ENCODE data around the gene RGS12. TPM values are rescaled to one million over a fixed set of nuclear protein-coding genes. Genes with fewer than 3 reads are reported as not detected.
A peak's percentile ranks its signal among the peaks of the same experiment; 100 is the strongest.

Gene RGS12
- total RNA-seq, 4 donors from 2014 or later, result 12.4 to 77.4 (median 17.3) TPM

GRCh38 chr4:3311489-3312171, 18.8 kb downstream of the RGS12 start:
- H3K27ac ChIP-seq, result no peak overlapping the region
- intact Hi-C loops (cut with DNase I; ENCODE audit: low total_unique reads), result no loop called here
- 47 to 59% methylated on average over 5 to 13 of the region's 13 CpGs for WGBS, 2 donors (ENCODE audit: low coverage in 1 of 2)

GRCh38 chr4:3312362-3312761, 19.5 kb downstream of the RGS12 start:
- H3K9me3 ChIP-seq, result no peaks in the 10 kb centered on the region
- H3K36me3 ChIP-seq, result no peaks in the 10 kb centered on the region
- no peaks in the 10 kb centered on the region for H3K27me3 ChIP-seq
- H3K27ac ChIP-seq, result no peak overlapping the region
- no peak for TF ChIP-seq POLR2AphosphoS5 (IDR thresholded peaks at IDR 0.05)
- TF ChIP-seq EP300 (IDR thresholded peaks at IDR 0.05; ENCODE audit: low read depth), result no peak
- in situ Hi-C loops (cut with MboI; ENCODE audit: low pct_ligation_motif_present in 1 of 4, low pct_unique_long_range_greater_than_20kb in 1 of 4, low sequenced_read_pairs in 3 of 4), result no loop called here
- DNase-seq, result no peak
- intact Hi-C loops (cut with DNase I; ENCODE audit: low total_unique reads), result no loop called here
- H3K4me1 ChIP-seq, result peaks cover 0 to 10% (median 2%) of the 10 kb centered on the region in 4 donors
- H3K4me3 ChIP-seq, result no peak overlapping the region
- 80 to 90% methylated on average over 1 to 8 of the region's 8 CpGs for WGBS, 2 donors (ENCODE audit: low coverage in 1 of 2)

More at GRCh38 chr4:3311489-3312171, 18.8 kb downstream of the RGS12 start:
- peak; percentile 42 for DNase-seq
- H3K4me3 ChIP-seq, result no peak overlapping the region
- no peaks in the 10 kb centered on the region for H3K9me3 ChIP-seq
- H3K27me3 ChIP-seq, result no peaks in the 10 kb centered on the region
- peaks cover 0 to 10% (median 2%) of the 10 kb centered on the region in 4 donors for H3K4me1 ChIP-seq
- TF ChIP-seq EP300 (IDR thresholded peaks at IDR 0.05; ENCODE audit: low read depth) (no peak), POLR2A (IDR thresholded peaks at IDR 0.05) (no peak), POLR2AphosphoS5 (IDR thresholded peaks at IDR 0.05) (no peak)
- TF ChIP-seq, protein P1, sequence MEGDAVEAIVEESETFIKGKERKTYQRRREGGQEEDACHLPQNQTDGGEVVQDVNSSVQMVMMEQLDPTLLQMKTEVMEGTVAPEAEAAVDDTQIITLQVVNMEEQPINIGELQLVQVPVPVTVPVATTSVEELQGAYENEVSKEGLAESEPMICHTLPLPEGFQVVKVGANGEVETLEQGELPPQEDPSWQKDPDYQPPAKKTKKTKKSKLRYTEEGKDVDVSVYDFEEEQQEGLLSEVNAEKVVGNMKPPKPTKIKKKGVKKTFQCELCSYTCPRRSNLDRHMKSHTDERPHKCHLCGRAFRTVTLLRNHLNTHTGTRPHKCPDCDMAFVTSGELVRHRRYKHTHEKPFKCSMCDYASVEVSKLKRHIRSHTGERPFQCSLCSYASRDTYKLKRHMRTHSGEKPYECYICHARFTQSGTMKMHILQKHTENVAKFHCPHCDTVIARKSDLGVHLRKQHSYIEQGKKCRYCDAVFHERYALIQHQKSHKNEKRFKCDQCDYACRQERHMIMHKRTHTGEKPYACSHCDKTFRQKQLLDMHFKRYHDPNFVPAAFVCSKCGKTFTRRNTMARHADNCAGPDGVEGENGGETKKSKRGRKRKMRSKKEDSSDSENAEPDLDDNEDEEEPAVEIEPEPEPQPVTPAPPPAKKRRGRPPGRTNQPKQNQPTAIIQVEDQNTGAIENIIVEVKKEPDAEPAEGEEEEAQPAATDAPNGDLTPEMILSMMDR (IDR thresholded peaks at IDR 0.05), result no peak
- no peaks in the 10 kb centered on the region for H3K36me3 ChIP-seq
- in situ Hi-C loops (cut with MboI; ENCODE audit: low pct_ligation_motif_present in 1 of 4, low pct_unique_long_range_greater_than_20kb in 1 of 4, low sequenced_read_pairs in 3 of 4), result no loop called here

DNA sequence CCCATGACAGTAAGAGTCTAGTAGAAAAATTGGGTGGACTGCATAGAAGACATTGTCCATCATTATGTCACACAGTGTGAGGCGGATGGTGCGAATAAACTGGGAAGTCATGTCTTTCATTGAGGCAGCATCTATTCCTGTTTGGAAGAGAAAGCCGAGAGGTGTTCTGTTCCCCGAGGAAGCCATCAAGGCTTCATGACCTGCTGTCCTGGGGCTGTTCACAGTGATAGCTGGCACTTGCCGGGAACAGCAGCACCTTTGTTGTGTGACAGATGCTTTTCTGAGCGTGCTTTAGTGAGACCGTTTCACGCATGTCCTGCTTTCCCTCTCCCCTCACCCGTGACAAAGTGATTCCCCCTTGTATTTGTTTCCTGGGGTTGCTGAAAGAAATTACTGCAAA, 20.3 kb downstream of the RGS12 start:
- Histone ChIP-seq H3K27ac (no peak overlapping the region), H3K9me3 (no peaks in the 10 kb centered on the region), H3K27me3 (no peaks in the 10 kb centered on the region), H3K36me3 (no peaks in the 10 kb centered on the region), H3K4me1 (peaks cover 0 to 10% (median 2%) of the 10 kb centered on the region in 4 donors), H3K4me3 (no peak overlapping the region)
- DNase-seq, result no peak
- WGBS, 2 donors (ENCODE audit: low coverage in 1 of 2), result 94 to 96% methylated on average over 2 to 9 of the region's 9 CpGs
- TF ChIP-seq EP300 (IDR thresholded peaks at IDR 0.05; ENCODE audit: low read depth) (no peak), POLR2A (IDR thresholded peaks at IDR 0.05) (no peak), POLR2AphosphoS5 (IDR thresholded peaks at IDR 0.05) (no peak)
- TF ChIP-seq, protein P1 (IDR thresholded peaks at IDR 0.05), result no peak
- in situ Hi-C loops (cut with MboI; ENCODE audit: low pct_ligation_motif_present in 1 of 4, low pct_unique_long_range_greater_than_20kb in 1 of 4, low sequenced_read_pairs in 3 of 4), result no loop called here
- intact Hi-C loops (cut with DNase I; ENCODE audit: low total_unique reads), result no loop called here

DNA sequence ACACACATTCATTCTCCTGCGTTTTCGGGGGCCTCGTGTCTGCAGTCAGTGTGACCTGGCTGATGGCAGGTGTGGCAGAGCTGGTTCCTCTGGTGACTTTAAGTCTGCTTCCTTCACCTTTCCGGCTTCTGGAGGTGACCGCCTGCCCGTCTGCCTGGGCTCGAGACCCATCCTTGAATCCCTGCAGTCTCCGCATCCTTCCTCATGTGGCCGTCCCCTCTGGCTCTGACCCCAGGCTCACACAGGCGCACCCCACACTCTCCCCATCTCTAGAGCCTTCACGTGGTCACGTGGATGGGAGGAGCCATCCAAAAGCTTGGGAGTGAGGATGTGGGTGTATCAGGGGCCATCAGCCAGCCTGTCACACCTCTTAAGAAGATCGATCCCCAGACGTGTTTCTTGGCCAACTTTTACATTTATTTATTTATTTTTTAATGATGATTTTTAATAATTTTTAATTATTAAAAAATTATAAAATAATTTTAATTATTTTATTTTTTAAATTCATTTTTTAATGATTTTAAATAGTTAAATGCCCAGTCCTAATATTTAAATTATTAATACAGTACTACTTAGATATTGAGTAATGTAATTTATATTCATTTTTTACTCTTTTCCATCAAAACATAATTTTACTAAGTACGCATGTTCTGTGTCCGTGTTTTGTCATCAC, 20.9 kb downstream of the RGS12 start:
- intact Hi-C loops (cut with DNase I; ENCODE audit: low total_unique reads), result no loop called here

More for the DNA sequence above, 20.9 kb downstream of the RGS12 start:
- WGBS, 2 donors (ENCODE audit: low coverage in 1 of 2), result 90 to 95% methylated on average over 9 to 16 of the region's 16 CpGs
- H3K4me1 ChIP-seq, result peaks cover 0 to 6% (median under 1%) of the 10 kb centered on the region in 4 donors
- no peaks in the 10 kb centered on the region for H3K27me3 ChIP-seq
- H3K36me3 ChIP-seq, result no peaks in the 10 kb centered on the region
- TF ChIP-seq POLR2A (IDR thresholded peaks at IDR 0.05) (no peak), POLR2AphosphoS5 (IDR thresholded peaks at IDR 0.05) (no peak), EP300 (IDR thresholded peaks at IDR 0.05; ENCODE audit: low read depth) (no peak)
- TF ChIP-seq, protein P1 (IDR thresholded peaks at IDR 0.05), result no peak
- H3K9me3 ChIP-seq, result no peaks in the 10 kb centered on the region
- no peak for DNase-seq
- no peak overlapping the region for H3K4me3 ChIP-seq
- in situ Hi-C loops (cut with MboI; ENCODE audit: low pct_ligation_motif_present in 1 of 4, low pct_unique_long_range_greater_than_20kb in 1 of 4, low sequenced_read_pairs in 3 of 4), result no loop called here
- no peak overlapping the region for H3K27ac ChIP-seq
